Measurements from ENCODE around the gene CNTNAP4. TPM values are rescaled to one million over a fixed set of nuclear protein-coding genes. Genes with fewer than 3 reads are reported as not detected.

The CNTNAP4 gene
- total and polyA plus RNA-seq, 10 donors: 0.23 TPM; not detected in 9

DNA sequence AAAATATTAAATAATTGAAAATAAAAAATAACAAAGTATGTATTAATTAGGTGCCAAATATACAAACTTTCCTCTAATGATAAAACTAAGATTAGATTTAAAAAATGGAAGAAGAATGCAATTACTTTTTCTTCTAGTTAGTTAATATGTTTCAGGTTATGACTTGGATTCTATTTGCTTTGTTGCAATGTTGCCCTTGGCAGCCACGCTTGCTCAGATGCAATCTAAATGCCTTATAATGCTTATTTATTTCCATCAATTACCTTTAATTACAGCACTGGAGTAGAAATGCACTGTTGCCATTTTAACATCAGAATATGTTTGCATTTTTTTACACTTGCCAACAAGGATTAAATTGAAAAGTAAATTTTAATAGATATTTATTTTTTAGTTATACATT is 263.9 kb downstream of the CNTNAP4 start:
- Histone ChIP-seq H3K27ac (no peak overlapping the region), H3K27me3 (replicated peaks in 1 of 7) (no peaks in the 10 kb centered on the region)

DNA sequence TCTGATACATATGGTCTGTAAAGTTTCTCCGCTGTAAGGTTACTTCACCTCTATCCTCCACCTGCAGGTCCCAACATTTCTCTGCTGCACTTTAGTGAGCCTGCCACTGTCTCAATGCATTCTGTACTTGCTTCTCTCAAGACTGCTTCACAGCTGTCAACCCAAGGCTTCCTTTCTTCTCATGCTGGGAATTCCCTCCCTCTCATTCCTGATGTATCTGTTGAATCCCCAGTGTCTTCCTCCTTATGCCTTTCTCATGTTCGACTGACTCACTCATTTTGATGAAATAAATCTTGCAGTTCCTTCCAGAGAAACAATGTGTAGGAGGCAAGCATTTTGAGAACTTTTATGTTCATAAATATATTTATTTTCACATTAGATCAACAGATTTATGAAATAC is 288.3 kb downstream of the CNTNAP4 start:
- TF ChIP-seq, protein P1, sequence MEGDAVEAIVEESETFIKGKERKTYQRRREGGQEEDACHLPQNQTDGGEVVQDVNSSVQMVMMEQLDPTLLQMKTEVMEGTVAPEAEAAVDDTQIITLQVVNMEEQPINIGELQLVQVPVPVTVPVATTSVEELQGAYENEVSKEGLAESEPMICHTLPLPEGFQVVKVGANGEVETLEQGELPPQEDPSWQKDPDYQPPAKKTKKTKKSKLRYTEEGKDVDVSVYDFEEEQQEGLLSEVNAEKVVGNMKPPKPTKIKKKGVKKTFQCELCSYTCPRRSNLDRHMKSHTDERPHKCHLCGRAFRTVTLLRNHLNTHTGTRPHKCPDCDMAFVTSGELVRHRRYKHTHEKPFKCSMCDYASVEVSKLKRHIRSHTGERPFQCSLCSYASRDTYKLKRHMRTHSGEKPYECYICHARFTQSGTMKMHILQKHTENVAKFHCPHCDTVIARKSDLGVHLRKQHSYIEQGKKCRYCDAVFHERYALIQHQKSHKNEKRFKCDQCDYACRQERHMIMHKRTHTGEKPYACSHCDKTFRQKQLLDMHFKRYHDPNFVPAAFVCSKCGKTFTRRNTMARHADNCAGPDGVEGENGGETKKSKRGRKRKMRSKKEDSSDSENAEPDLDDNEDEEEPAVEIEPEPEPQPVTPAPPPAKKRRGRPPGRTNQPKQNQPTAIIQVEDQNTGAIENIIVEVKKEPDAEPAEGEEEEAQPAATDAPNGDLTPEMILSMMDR (IDR thresholded peaks at IDR 0.05 in 8 of 11, conservative IDR thresholded peaks at IDR 0.05 in 3 of 11): no peak
- TF ChIP-seq POLR2A (IDR thresholded peaks at IDR 0.05) (no peak), POLR2AphosphoS5 (IDR thresholded peaks at IDR 0.05) (no peak)
- intact Hi-C loops (cut with DNase I; ENCODE audit: low total_unique reads): no loop called here
- 72 to 84% (median 80%) methylated on average over 2 of the region's 2 CpGs for WGBS, 5 donors

More for the DNA sequence above, 263.9 kb downstream of the CNTNAP4 start:
- no peak for DNase-seq
- no peaks in the 10 kb centered on the region for H3K4me1 ChIP-seq
- no peak overlapping the region for H3K4me3 ChIP-seq
- intact Hi-C loops (cut with DNase I; ENCODE audit: low total_unique reads): no loop called here
- TF ChIP-seq, protein P1 (IDR thresholded peaks at IDR 0.05 in 8 of 11, conservative IDR thresholded peaks at IDR 0.05 in 3 of 11): no peak
- no peak for TF ChIP-seq POLR2A (IDR thresholded peaks at IDR 0.05)
- TF ChIP-seq POLR2AphosphoS5 (IDR thresholded peaks at IDR 0.05): no peak
- 85 to 88% (median 88%) methylated on average over 1 of the region's 1 CpG for WGBS, 5 donors
- H3K36me3 ChIP-seq: no peaks in the 10 kb centered on the region
- H3K9me3 ChIP-seq: no peaks in the 10 kb centered on the region

DNA sequence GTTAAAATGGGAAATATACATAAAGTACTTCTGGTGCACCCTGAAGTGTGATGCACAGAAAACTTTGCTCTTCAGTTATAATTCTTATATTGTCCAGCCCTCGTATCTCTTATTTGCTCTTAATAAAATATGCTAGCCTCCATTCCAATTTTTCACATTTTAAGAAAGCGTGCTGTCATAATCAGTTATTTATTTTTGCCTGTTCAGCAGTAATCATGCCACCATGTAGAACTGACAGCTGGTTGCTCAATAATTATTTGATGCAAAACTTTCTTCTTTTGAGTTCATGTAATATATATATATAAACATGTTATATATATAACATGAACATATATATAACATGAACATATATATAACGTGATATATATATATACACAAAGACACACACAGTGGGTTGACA is 294.6 kb downstream of the CNTNAP4 start:
- TF ChIP-seq POLR2A (IDR thresholded peaks at IDR 0.05) (no peak), POLR2AphosphoS5 (IDR thresholded peaks at IDR 0.05) (no peak)
- TF ChIP-seq, protein P1 (IDR thresholded peaks at IDR 0.05 in 8 of 11, conservative IDR thresholded peaks at IDR 0.05 in 3 of 11): no peak
- intact Hi-C loops (cut with DNase I; ENCODE audit: low total_unique reads): no loop called here
- Histone ChIP-seq H3K27ac (no peak overlapping the region), H3K9me3 (no peaks in the 10 kb centered on the region), H3K4me1 (no peaks in the 10 kb centered on the region), H3K36me3 (no peaks in the 10 kb centered on the region), H3K4me3 (no peak overlapping the region), H3K27me3 (replicated peaks in 1 of 7) (no peaks in the 10 kb centered on the region)
- no peak for DNase-seq
- WGBS, 5 donors: 72 to 92% (median 75%) methylated on average over 3 of the region's 3 CpGs

More for the DNA sequence above, 288.3 kb downstream of the CNTNAP4 start:
- no peak for DNase-seq
- Histone ChIP-seq H3K27ac (no peak overlapping the region), H3K27me3 (replicated peaks in 1 of 7) (no peaks in the 10 kb centered on the region), H3K36me3 (no peaks in the 10 kb centered on the region), H3K4me3 (no peak overlapping the region), H3K9me3 (no peaks in the 10 kb centered on the region), H3K4me1 (no peaks in the 10 kb centered on the region)

DNA sequence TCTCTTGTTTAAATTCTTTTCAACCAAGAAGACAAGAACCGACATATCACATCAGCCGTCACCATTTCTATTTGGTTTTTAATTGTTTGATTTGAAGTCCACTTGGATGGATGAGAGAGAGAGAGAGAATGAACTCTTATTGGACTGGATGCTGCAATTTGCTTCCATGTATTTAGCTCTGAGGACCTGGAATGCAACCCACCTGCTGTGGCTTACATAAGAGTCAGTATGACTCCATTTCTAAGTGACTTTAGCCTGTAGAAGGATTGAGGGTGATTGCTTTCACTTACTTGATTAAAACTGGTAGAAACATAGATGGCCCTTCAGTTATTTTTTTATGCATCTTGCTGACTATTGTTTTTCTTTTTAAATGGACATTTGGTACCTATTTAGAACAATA is 296.1 kb downstream of the CNTNAP4 start:
- Histone ChIP-seq H3K9me3 (no peaks in the 10 kb centered on the region), H3K27me3 (replicated peaks in 1 of 7) (no peaks in the 10 kb centered on the region), H3K36me3 (no peaks in the 10 kb centered on the region), H3K4me3 (no peak overlapping the region), H3K27ac (no peak overlapping the region), H3K4me1 (no peaks in the 10 kb centered on the region)
- 91 to 96% (median 93%) methylated on average over 2 of the region's 2 CpGs for WGBS, 5 donors
- no peak for DNase-seq
- intact Hi-C loops (cut with DNase I; ENCODE audit: low total_unique reads): no loop called here
- TF ChIP-seq POLR2A (IDR thresholded peaks at IDR 0.05) (no peak), POLR2AphosphoS5 (IDR thresholded peaks at IDR 0.05) (no peak)

DNA sequence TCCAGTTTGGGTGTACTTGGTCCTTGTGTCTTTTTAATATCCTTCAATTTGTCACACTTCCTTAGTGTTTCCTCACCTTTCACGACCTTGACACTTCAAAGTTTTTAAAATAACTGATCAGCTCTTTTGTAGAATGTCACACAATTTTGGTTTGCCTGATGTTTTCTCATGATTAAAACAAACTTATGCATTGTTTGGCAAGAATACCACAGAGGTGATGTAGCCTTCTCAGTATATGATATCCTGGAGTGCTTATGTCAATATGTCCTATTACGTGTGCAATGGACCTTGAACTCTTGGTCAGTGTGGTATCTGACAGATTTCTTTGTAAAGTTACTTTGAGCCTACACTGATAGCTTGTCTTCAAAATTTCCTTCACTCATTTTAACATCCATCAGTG is 297.4 kb downstream of the CNTNAP4 start:
- Histone ChIP-seq H3K4me1 (no peaks in the 10 kb centered on the region), H3K36me3 (no peaks in the 10 kb centered on the region), H3K27me3 (replicated peaks in 1 of 7) (no peaks in the 10 kb centered on the region), H3K9me3 (no peaks in the 10 kb centered on the region), H3K27ac (no peak overlapping the region), H3K4me3 (no peak overlapping the region)
- no peak for TF ChIP-seq POLR2A (IDR thresholded peaks at IDR 0.05)
- TF ChIP-seq POLR2AphosphoS5 (IDR thresholded peaks at IDR 0.05): no peak
- TF ChIP-seq, protein P1 (IDR thresholded peaks at IDR 0.05 in 8 of 11, conservative IDR thresholded peaks at IDR 0.05 in 3 of 11): no peak
- 49 to 62% (median 56%) methylated on average over 2 of the region's 2 CpGs for WGBS, 5 donors
- intact Hi-C loops (cut with DNase I; ENCODE audit: low total_unique reads): no loop called here
- no peak for DNase-seq

Data from spleen (tissue), 11 donors.